WTC11 (cell line): ENCODE measurements around the gene MYO5B. TPM values are rescaled to one million over a fixed set of nuclear protein-coding genes. Genes with fewer than 3 reads are reported as not detected.

Source experiments
- ATAC-seq: fragments of 200-7000 bp; cut with Tn5 transposase; 2 replicates; pipeline ENCODE4 v1.10.0; 2021; ENCODE audit warnings: mild to moderate bottlenecking, moderate library complexity
- CTCF ChIA-PET: fragments of 300-600 bp; sonication (Branson Sonifier 250); formaldehyde crosslinking; loops from one replicate; lab custom pipeline; 2021; ENCODE audit warnings: antibody characterized with exemption; lab: Charles Lee
- POLR2A ChIA-PET: fragments of 350-600 bp; sonication (Branson Sonifier 250); formaldehyde crosslinking; loops from one replicate; lab custom pipeline; 2021; ENCODE audit warnings: antibody characterized with exemption; lab: Charles Lee
- DNase-seq: peaks from one replicate; pipeline ENCODE4 v3.0.0; 2021; ENCODE audit warnings: low spot score
- H3K27ac Mint-ChIP-seq: 2 replicates; pipeline ENCODE4 v1.8.0; 2021; ENCODE audit warnings: mixed read lengths
- H3K27me3 Mint-ChIP-seq: 2 replicates; pipeline ENCODE4 v1.8.0; 2021; ENCODE audit warnings: low read depth, mild to moderate bottlenecking, moderate library complexity, mixed read lengths
- H3K36me3 Mint-ChIP-seq: 2 replicates; pipeline ENCODE4 v1.8.0; 2021; ENCODE audit warnings: mixed read lengths
- H3K4me1 Mint-ChIP-seq: 2 replicates; pipeline ENCODE4 v1.8.0; 2022; ENCODE audit warnings: mixed read lengths
- H3K4me3 Mint-ChIP-seq: 2 replicates; pipeline ENCODE4 v1.8.0; 2021; ENCODE audit warnings: mild to moderate bottlenecking, moderate library complexity, mixed read lengths
- H3K9me3 Mint-ChIP-seq: 2 replicates; pipeline ENCODE4 v1.8.0; 2021; ENCODE audit warnings: mixed read lengths
- ATF3 ChIP-seq: sonication (generic); formaldehyde crosslinking; conservative IDR thresholded peaks from 2 replicates; pipeline ENCODE4 v1.8.1; 2022; ENCODE audit warnings: mild to moderate bottlenecking, missing genetic modification reagents
- E2F5 ChIP-seq: sonication (generic); formaldehyde crosslinking; IDR thresholded peaks from 2 replicates; pipeline ENCODE4 v1.8.1; 2022; ENCODE audit warnings: mild to moderate bottlenecking, moderate library complexity, missing genetic modification reagents
- ETV6 ChIP-seq: sonication (generic); formaldehyde crosslinking; IDR thresholded peaks from 2 replicates; pipeline ENCODE4 v1.8.1; 2022; ENCODE audit warnings: mild to moderate bottlenecking, missing genetic modification reagents
- FOXP1 ChIP-seq: sonication (generic); formaldehyde crosslinking; IDR thresholded peaks from 2 replicates; pipeline ENCODE4 v1.8.0; 2022; ENCODE audit warnings: missing genetic modification reagents, mild to moderate bottlenecking, moderate library complexity, borderline replicate concordance
- FOXP4 ChIP-seq: sonication (generic); formaldehyde crosslinking; IDR thresholded peaks from 2 replicates; pipeline ENCODE4 v1.8.0; 2022; ENCODE audit warnings: mild to moderate bottlenecking, missing genetic modification reagents
- GTF2I ChIP-seq: fragments of 250-450 bp; sonication (Bioruptor Pico); conservative IDR thresholded peaks from 2 replicates; pipeline ENCODE4 v1.4.0; 2021; ENCODE audit warnings: mild to moderate bottlenecking
- HMGXB4 ChIP-seq: sonication (generic); formaldehyde crosslinking; IDR thresholded peaks from 2 replicates; pipeline ENCODE4 v1.8.1; 2023; ENCODE audit warnings: mild to moderate bottlenecking, moderate library complexity, missing genetic modification reagents
- IRF2 ChIP-seq: sonication (generic); formaldehyde crosslinking; IDR thresholded peaks from 2 replicates; pipeline ENCODE4 v1.8.0; 2022; ENCODE audit warnings: low read depth, missing genetic modification reagents, borderline replicate concordance
- MLX ChIP-seq: sonication (generic); formaldehyde crosslinking; IDR thresholded peaks from 2 replicates; pipeline ENCODE4 v1.8.1; 2023; ENCODE audit warnings: mild to moderate bottlenecking, missing genetic modification reagents, moderate library complexity
- MXD4 ChIP-seq: fragments of 250-450 bp; sonication (Bioruptor Pico); IDR thresholded peaks from 2 replicates; pipeline ENCODE4 v1.8.0; 2021; ENCODE audit warnings: mild to moderate bottlenecking, moderate library complexity, borderline replicate concordance
- NFE2L1 ChIP-seq: sonication (generic); formaldehyde crosslinking; IDR thresholded peaks from 2 replicates; pipeline ENCODE4 v1.8.1; 2023; ENCODE audit warnings: missing genetic modification reagents
- ZNF263 ChIP-seq: sonication (generic); formaldehyde crosslinking; IDR thresholded peaks from 2 replicates; pipeline ENCODE4 v1.8.1; 2022; ENCODE audit warnings: low read depth, mild to moderate bottlenecking, moderate library complexity, missing genetic modification reagents
- ZNF317 ChIP-seq: sonication (generic); formaldehyde crosslinking; IDR thresholded peaks from 2 replicates; pipeline ENCODE4 v1.8.1; 2023; ENCODE audit warnings: low read depth, mild to moderate bottlenecking, moderate library complexity, missing genetic modification reagents, borderline replicate concordance
- ZNF425 ChIP-seq: fragments of 250-450 bp; sonication (Bioruptor Pico); conservative IDR thresholded peaks from 2 replicates; pipeline ENCODE4 v1.9.0; 2021; ENCODE audit warnings: mild to moderate bottlenecking
- total RNA-seq: library from RNA; stranded (reverse); gene quantifications from 3 replicates; pipeline ENCODE4 v1.2.3, GENCODE V29; 2021

MYO5B gene
- total RNA-seq, 1 experiment from 2014 or later = 8.7 TPM

GRCh38 chr18:49819823-49820671 lies 374.9 kb downstream of the MYO5B start:
- Mint-ChIP-seq H3K36me3 (peaks cover 7% of the 10 kb centered on the region), H3K9me3 (no peaks in the 10 kb centered on the region), H3K27me3 (no peaks in the 10 kb centered on the region), H3K4me1 (no peaks in the 10 kb centered on the region), H3K27ac (no peak overlapping the region), H3K4me3 (no peak overlapping the region)
- ATAC-seq (no peak), DNase-seq (no peak)
- CTCF ChIA-PET = no interaction called here
- TF ChIP-seq FOXP4 (CRISPR knock-in tag) (no peak), MXD4 (no peak), ZNF317 (CRISPR knock-in tag) (no peak), IRF2 (CRISPR knock-in tag) (no peak), ZNF263 (no peak), ATF3 (no peak), GTF2I (no peak), HMGXB4 (CRISPR knock-in tag) (no peak), ZNF425 (CRISPR knock-in tag) (no peak), MLX (CRISPR knock-in tag) (no peak), E2F5 (CRISPR knock-in tag) (no peak), FOXP1 (no peak)
- POLR2A ChIA-PET = no interaction called here

GRCh38 chr18:49819071-49819662 lies 375.8 kb downstream of the MYO5B start:
- ATAC-seq = no peak
- POLR2A ChIA-PET = no interaction called here

More at GRCh38 chr18:49819071-49819662, 375.8 kb downstream of the MYO5B start:
- H3K9me3 Mint-ChIP-seq = no peaks in the 10 kb centered on the region
- H3K27me3 Mint-ChIP-seq = no peaks in the 10 kb centered on the region
- peaks cover 7% of the 10 kb centered on the region; the same call in 1 of the 2 replicates for H3K36me3 Mint-ChIP-seq
- TF ChIP-seq ETV6 (CRISPR knock-in tag) (no peak), NFE2L1 (CRISPR knock-in tag) (no peak)
- no peak for DNase-seq
- CTCF ChIA-PET = no interaction called here
- H3K4me1 Mint-ChIP-seq = peaks cover 4% of the 10 kb centered on the region
- no peak overlapping the region for H3K4me3 Mint-ChIP-seq
- H3K27ac Mint-ChIP-seq = no peak overlapping the region
